Thyroid gland (tissue), 4 donors: ENCODE results near the gene GOLPH3. TPM values are rescaled to one million over a fixed set of nuclear protein-coding genes. Genes with fewer than 3 reads are reported as not detected.

Source experiments
- DNase-seq, 2 donors: peaks; one replicate each; pipeline ENCODE4 v3.0.0-alpha.2; 2019
- H3K27ac ChIP-seq, 3 donors: fragments of 200-600 bp; sonication (generic); 1 replicate in 2 of 3; 2 replicates in 1 of 3; pipeline ENCODE4 v1.5.1; 2016 to 2019; ENCODE audit warnings: mild to moderate bottlenecking in 1 of 3, moderate library complexity in 1 of 3
- H3K27me3 ChIP-seq: fragments of 200-600 bp; sonication (generic); one replicate; pipeline ENCODE4 v1.5.1; 2019
- H3K36me3 ChIP-seq, 2 donors: fragments of 200-600 bp; sonication (generic); one replicate each; pipeline ENCODE4 v1.5.1; 2016 to 2019
- H3K4me1 ChIP-seq, 2 donors: fragments of 200-600 bp; sonication (generic); one replicate each; pipeline ENCODE4 v1.5.1; 2017 to 2019
- H3K4me3 ChIP-seq, 3 donors: fragments of 200-600 bp; sonication (generic); replicated peaks in 1 of 3; 1 replicate in 2 of 3; 2 replicates in 1 of 3; pipeline ENCODE4 v1.5.1; 2016; ENCODE audit warnings: mild to moderate bottlenecking in 1 of 3
- H3K9me3 ChIP-seq: fragments of 200-600 bp; sonication (generic); one replicate; pipeline ENCODE4 v1.5.1; 2017
- CTCF ChIP-seq, 6 experiments: fragments of 200-600 bp in 3 of 6; fragments of 450-650 bp in 3 of 6; sonication (generic) in 3 of 6; IDR thresholded peaks; one replicate each; pipeline ENCODE4 v1.5.1; 2016 to 2019; ENCODE audit warnings: antibody characterized with exemption in 6 of 6, mild to moderate bottlenecking in 2 of 6, inconsistent platforms in 1 of 6, moderate library complexity in 1 of 6
- POLR2A ChIP-seq, 2 donors: fragments of 450-650 bp; IDR thresholded peaks; one replicate each; pipeline ENCODE4 v1.6.1; 2017; ENCODE audit warnings: antibody characterized with exemption in 2 of 2, mild to moderate bottlenecking in 2 of 2, moderate library complexity in 1 of 2
- WGBS, 2 donors: methylation state at CpG; one replicate each; pipeline ENCODE4 v1.1.5; 2017; 5-methylcytosine and 5-hydroxymethylcytosine counted together
- intact Hi-C: fragments of 100-400 bp; cut with DNase I; formaldehyde crosslinking; loops from one replicate; pipeline ENCODE4 v1.15.1; 2023
- small RNA-seq: library from RNA; depleted of rRNA; stranded (forward); fragments of <200 nt; gene quantifications from one replicate; pipeline ENCODE3, GENCODE V24; 2016
- total RNA-seq, 4 donors: library from RNA; depleted of rRNA; stranded (reverse); fragments of >200 nt; gene quantifications; one replicate each; pipeline ENCODE4 v1.2.3, GENCODE V29; 2016

GOLPH3 gene
- total RNA-seq, 4 donors from 2014 or later: 105 to 138 (median 125) TPM

- H3K4me1 ChIP-seq: peaks cover 3 to 34% of the 10 kb centered on the region in 2 donors
- intact Hi-C loops: no loop called here
- peak; percentile 87 to 92 for DNase-seq
- no peaks in the 10 kb centered on the region for H3K9me3 ChIP-seq
- no peaks in the 10 kb centered on the region for H3K27me3 ChIP-seq
- H3K4me3 ChIP-seq: no peak overlapping the region
- 35 to 37% methylated on average over 4 of the region's 4 CpGs for WGBS, 2 donors
- no peaks in the 10 kb centered on the region for H3K36me3 ChIP-seq
- H3K27ac ChIP-seq: peak overlapping the region in 2 of 3 donors; percentile 21 to 39
- no peak for TF ChIP-seq POLR2A (IDR thresholded peaks at IDR 0.05)
- peak; percentile 40 to 77 (median 70) for TF ChIP-seq CTCF (IDR thresholded peaks at IDR 0.05)
Observed at GRCh38 chr5:32076699-32077695, 97.1 kb downstream of the GOLPH3 start.

Small RNAs within 50 kb of the gene (small RNA-seq; reads per million reads assigned to genes)
- gene RF00019: not detected

Other genes starting within 250 kb of the GOLPH3 start
- 10 to 100 TPM; 28.9 to 45.3 (median 37.3) TPM for gene MTMR12, start 138.6 kb upstream of the GOLPH3 start, total RNA-seq